COLO668 (cell line): ENCODE measurements around the gene TARBP2.
"Not testable (repeated sequence)": the region's sequence is repeated elsewhere in the genome, so short reads cannot be mapped to it uniquely, and the experiment has no call there.

Source experiments
- DNase-seq: peaks from one replicate; lab custom pipeline; 2025; ENCODE audit not compliant: unreplicated experiment; lab: John Stamatoyannopoulos, UW

The TARBP2 gene

DNA sequence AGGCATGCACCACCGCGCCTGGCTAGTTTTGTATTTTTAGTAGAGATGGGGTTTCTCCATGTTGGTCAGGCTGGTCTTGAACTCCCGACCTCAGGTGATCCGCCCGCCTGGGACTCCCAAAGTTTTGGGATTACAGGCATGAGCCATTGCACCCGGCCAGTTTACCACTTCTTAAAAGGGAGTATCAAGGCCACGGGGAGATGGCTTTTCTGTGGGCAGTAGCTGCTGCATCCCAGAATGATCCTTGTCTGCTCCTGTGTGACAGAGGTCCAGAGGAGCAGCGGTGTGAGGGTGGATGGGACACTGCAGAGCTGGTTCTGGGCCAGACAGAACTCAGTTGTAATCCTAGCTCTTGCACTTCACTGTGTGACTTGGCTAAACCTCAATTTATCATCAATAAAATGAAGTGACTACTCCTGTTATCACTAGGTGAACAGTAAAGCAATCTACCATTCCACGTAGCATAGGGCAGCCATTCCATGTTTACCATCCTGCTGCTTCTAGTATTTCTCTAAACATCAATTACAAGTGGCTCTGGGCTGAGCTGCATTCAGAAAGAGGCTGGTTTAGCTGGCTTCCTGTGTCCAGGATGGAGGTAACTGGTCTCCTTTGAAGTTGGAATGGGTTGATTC lies 9.2 kb downstream of the TARBP2 start:
- DNase-seq: no peak

DNA sequence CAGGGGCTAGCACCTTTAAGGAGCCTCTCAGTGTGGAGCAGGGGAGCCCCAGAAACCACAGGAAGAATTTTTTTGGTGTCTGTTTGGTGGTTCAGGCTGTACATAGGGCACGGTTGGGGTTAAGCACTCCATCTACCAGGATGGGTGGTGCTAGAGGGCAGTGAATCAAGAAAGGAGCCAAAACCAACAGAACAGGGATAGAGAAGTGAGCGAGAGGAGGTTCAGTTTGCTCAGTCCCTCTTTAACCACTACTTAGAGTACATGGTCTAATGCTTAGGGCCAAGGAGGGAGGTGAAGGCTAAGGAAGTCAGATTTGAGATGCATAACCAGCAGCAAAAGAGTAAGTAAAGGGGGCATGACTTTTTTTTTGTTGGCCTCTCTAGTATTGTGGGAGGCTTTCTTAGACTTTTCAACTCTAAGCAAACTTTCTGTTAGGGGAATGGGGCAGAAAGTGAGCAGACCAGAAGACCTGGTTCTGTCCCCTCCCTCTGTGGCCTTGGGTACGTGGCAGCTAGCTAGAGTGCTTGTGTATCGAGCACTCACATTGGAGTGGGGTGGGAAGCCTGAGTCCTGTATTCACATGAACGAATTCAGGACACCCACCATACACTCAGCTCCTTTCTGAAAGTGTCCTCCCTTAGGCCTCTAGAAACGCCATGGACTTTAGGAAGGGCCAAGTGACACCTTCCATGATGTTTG lies 12.8 kb downstream of the TARBP2 start:
- no peak for DNase-seq

DNA sequence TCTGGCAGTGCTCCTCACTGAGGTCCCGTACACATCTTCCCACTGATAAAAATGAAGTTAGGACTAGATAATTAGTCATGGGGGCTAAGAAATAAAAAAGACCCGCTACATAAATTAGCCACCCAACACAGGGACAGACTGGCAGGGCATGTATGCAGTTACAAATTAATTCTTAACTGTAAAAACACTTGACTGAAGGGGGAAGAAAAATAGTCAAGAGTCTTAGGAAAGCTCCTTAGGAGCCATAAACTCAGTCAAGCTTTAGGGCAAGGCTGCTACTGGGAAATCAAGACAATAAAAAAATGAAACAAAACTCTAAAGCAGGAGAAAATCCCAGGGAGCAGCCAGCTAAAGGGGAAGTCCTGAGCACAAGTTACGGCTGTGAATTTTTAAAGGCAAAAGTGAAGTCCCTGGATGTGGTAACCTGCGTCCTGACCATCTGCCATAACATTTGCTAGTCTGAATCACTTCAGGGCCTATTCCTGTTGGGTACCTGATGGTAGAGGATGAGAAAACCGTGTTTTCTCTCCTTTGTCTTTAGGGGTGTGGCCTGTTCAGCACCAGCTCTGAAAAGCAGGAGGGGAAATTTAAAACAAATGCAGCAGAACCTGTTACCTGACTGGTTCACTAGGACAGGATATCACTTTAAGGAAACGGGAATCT lies 13.7 kb downstream of the TARBP2 start:
- no peak for DNase-seq

DNA sequence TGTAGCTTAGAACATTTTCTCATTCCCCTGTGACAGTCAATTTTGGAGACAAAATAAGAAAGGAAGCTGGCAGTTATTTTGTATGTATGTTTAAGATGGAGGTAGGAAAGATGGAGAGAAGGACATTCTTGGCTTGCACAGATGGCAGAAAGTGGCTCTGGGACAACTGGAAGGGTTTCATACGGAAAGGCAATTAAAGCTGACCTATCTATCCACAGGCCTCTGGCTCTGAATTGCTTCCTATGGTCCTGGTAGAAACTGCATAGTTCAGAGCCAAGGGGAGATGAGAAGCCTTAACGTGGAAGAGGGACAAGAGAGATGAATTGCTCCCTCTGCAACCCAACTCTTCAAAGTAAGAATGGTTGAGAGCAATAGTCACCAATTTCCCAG lies 14.2 kb downstream of the TARBP2 start:
- DNase-seq: no peak

DNA sequence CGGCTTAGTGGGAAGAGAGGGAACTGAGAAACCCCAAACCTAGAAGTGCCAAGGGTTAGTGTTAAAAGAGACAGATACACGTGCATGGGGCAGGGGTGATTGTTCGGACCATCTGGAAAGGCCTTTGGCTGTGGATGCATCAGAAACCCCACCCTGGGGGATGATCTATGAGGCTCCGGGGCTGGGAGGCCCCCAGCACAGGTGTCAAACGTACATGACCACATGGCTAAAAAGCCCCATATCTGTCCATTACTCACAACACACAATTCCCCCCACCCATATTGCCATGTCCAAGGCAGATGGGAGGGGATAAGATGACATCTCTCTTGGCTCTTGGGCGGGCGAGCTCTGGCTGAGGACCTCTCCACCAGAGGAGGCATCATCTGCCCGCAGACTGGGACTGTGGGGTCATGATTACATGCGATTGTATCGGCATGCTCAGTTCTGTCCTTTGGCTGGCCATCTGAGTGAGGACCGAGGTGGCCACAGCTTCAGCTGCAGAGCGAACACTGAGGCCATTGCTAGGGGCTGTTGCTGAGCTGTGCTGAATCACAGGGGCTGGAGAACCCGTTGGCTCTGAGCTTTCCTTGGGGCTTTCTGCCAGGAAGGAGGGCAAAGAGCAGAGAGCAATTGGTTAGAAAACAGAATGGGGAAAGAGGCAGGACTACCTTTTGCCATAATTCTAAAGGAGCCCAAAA lies 15.8 kb downstream of the TARBP2 start:
- DNase-seq: no peak

DNA sequence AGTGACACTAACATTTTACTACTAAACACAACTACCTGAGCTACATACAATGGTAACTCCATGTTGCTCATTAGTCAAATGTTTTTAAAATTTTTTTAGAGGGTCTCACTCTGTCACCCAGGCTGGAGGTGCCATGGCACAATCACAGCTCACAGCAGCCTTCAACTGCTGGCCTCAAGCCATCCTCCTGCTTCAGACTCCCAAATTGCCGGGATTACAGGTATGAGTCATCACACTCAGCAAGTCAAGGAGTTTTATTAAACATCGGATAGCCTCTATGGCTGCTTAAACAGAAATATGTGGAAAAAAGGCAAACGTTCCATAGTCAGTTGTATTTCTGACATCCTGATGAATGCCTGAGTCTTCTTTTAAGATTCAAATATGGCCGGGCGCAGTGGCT lies 17.3 kb downstream of the TARBP2 start:
- no peak for DNase-seq

DNA sequence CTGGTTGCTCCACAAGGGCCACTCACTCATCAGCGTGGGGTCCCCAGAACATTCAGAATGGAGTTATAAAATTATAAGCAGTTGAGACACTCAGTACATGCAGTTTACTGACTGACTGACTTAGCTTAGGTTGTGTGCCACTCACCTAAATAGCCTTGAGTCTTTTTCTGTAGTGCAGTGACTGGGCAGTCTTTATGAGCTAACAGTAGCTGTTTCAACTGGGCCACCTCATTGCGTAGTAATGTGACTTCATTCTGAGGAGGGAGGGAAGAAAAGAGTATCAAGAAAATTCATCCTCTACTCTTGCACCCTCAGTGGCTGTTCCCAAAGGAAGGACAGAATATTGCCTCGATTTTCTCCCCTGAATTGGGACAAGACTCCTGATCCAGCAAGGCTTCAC lies 22.0 kb downstream of the TARBP2 start:
- no peak for DNase-seq

DNA sequence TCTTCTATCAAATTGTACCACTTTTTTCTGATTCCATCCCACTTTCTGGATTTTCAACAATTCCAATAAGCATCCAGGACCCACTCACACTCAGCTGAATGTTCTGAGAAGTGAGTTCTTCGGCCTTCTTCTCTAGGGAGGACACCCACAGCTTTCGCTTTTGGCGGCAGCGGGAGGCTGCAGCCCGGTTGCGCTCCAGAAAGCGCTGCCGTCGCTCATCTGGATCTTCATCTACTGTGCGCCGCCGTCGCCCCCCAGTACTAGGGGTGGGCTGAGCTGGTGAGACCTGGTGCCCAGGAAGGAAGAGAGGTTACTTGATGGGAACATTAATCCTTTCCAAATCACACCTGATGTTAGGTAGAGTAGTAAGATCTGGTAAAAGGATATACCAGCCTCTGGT lies 23.4 kb downstream of the TARBP2 start:
- DNase-seq: no peak

DNA sequence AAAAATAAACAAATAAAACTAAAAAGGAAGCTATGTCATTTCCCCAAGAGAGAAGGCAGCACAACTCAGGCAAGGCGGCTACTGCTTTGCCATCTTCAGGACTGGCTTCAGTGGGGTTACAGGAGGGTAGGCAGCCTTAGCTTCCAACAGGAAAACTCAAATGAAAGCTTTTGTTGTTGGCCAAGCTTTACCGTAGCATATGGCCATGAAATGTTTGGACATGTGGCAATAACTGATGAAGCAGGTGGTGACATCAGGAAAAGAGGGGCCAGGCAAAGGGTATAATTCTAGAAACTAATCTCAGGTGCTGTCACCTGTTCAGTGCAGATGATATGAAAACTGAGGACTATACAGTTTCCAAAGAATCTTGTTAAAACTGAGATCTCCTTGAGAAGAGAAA lies 29.0 kb downstream of the TARBP2 start:
- DNase-seq: no peak

DNA sequence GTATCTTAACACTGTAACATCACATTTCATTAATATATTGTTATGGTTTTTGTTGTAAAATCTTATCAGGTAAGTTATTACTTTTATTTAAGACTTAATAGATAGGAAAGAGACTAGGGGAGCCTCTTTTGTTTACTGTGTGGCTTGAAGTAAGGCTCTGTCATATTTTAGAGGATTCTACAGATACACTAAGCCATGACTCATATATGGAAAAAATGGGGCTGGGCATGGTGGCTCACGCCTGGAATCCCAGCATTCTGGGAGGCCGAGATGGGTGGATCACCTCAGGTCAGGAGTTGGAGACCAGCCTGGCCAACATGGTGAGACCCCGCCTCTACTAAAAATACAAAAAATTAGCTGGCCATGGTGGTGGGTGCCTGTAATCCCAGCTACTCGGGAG lies 29.8 kb downstream of the TARBP2 start:
- no peak for DNase-seq

DNA sequence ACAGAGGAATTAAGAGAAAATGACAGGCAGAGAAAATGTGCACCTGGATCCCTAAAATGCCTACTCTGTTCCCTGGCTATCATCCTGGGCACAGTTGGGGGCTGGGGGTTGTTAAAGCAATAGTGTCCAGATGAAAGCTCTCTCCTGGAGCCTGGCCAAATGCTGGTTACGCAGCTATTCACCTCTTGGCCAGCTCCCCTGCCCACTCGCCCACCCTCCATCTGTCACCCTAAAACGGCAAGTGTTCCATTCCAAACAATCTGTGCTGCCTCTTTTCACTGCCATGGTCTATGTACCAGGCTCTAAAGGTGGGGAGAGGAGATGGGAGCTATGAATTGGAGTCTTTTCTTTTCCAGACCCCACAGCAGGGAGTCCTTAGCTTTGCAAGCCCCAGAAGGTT lies 30.9 kb downstream of the TARBP2 start:
- DNase-seq: no peak

DNA sequence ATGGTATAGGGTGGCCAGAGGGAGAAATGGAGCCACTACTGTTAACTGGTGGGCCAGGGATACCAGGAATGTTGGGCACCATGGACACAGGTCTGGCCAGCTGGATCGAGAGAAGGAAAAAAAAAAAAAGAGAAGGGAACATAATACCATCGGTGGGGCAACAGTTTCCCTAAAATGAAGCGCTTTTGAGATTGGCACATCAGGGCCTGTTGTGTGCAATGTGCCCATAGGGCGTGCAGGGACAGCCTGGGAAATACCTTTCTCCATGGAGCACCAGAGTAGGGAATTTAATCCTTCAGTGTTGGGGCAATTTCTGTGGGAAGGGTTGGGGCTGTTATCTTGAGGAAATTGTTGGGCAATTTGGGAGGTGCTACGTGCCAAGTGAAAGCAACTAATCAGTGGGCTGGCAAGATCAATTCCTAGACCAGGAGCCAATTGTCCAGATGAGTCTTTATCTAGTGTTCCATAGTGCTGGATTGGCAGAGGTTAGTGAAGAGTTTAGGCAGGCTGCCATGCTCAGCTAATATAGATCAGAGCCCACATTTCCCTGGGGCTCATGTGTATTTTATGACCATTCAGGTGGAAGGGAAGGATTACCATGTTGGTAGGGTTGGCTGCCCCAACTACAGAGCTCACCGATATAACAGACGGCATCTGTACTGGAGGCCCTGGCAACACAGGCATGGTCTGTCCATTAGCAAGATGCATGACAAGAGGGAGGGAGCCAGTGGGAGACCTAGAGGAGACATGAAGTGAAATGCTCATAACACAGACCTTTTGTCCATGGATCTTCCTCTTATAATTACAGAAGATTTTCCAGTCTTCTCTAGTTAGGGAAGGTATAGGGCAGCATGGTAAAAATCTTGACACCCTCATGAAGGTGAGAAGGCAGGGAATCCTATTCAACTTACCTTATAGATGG lies 31.7 kb downstream of the TARBP2 start:
- no peak for DNase-seq

DNA sequence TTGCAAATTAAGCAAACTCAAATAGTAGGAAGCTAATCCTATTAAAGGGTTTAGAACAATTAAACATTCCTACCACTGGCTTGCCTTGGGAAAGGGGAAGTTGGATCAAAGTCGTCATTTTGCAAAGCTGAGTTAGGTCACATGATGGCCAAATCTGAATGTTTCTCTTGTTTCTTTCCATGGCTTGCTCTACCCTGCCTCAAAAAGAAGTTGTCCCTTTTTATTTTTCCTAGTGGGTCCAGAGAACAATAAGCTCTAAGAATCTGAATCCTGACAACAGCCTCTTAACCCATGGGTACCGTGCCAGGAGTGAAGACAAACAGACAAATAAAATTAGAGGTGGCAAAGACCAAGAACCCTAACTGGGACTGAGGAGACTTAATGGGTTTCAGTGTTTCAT lies 32.4 kb downstream of the TARBP2 start:
- DNase-seq: no peak

DNA sequence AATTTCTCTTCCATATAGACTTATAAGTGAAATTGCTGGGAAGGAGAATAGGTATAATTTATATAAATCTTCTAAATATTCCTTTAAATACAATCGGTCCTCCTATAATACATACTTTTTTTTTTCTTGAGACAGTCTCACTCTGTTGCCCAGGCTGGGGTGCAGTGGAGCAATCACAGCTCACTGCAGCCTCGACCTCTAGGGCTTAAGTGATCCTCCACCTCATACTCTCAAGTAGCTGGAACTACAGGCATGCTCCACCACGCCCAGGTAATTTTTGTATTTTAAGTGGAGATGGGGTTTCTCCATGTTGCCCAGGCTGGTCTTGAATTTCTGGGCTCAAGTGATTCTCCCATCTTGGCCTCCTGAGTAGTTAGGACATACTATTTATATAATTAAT lies 35.9 kb downstream of the TARBP2 start:
- DNase-seq: no peak

DNA sequence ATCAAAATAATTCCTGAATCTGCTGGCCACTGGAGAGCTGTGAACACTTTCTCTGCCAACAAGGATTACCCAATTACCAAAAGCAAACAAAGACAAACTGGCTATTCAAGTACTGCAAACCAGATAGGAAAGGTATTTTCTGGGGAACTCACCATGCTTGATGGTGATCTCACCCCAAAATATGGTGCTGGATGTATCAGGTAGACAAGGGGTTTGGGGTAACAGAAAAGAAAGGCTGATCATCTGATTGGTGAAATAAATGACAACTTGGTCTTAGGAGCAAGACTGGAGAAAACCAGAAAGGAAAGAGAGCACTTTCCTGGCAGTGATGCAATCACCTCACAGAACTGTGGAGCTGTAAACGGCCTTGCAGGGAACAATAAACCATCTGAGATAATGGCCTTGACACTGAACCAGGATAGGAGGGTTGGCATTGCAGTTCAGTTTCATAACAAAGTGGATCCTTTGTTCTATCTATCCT lies 37.2 kb downstream of the TARBP2 start:
- DNase-seq: no peak

DNA sequence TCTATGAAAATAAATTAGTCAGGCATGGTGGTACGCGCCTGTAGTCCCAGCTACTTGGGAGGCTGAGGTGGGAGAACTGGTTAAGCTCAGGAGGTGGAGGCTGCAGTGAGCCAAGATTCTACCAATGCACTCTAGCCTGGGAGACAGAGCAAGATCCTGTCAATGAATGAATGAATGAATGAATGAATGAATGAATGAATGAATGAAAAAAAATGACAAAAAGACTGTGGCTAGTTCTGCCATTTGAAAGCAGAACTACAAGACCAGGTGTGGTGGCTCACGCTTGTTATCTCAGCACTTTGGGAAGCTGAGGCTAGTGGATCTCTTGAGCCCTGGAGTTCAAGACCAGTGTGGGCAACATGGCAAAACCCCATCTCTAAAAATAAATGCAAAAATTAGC lies 38.4 kb downstream of the TARBP2 start:
- DNase-seq: no peak

DNA sequence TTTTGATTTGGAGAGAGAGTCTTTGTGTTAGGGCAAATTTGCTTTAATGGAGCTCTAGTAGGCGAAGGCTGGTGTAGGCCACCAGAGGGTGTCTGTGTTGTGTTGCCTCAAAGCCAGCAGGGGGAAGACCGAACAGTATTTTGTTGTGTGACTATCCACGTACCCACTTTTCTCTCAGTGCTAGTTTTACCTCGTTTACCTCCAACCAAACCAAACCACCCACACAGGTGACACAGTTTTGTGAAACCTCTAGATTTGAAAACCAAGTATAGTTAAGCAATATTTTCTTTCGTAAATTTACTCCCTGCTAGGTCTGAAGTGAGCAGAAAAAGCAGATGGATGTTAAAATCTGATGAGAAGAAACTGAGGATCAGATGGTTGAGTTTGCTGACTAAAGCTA lies 42.5 kb downstream of the TARBP2 start:
- DNase-seq: peak; percentile 8

DNA sequence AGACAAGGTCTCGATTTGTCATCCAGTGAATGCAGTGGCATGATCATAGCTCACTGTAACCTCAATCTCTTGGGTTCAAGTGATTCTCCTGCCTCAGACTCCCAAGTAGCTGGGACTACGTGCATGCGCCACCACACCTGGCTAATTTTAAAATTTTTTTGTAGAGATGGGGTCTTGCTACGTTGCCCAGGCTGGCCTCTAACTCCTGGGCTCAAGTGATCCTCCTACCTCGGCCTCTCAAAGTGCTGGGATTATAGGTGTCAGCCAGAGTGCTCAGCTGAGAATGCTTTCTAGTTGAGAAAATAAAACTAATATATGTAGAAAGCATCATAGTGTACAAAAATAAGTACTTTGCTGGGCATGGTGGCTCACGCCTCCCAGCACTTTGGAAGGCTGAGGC lies 47.3 kb downstream of the TARBP2 start:
- not testable (repeated sequence) for DNase-seq

DNA sequence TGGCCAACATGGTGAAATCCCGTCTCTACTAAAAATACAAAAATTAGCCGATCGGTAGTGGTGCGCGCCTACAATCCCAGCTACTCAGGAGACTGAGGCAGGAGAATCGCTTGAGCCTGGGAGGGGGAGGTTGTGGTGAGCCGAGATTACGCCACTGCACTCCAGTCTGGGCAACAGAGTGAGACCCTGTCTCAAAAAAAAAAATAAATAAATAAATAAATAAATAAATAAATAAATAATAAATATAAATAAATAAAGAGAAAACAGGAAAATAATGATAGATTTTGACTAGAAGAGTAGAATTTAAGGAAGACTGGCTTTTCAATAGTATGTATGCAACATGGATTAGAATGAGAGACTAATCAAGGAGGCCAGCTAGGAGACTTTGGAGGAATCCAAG lies 49.0 kb downstream of the TARBP2 start:
- not testable (repeated sequence) for DNase-seq

DNA sequence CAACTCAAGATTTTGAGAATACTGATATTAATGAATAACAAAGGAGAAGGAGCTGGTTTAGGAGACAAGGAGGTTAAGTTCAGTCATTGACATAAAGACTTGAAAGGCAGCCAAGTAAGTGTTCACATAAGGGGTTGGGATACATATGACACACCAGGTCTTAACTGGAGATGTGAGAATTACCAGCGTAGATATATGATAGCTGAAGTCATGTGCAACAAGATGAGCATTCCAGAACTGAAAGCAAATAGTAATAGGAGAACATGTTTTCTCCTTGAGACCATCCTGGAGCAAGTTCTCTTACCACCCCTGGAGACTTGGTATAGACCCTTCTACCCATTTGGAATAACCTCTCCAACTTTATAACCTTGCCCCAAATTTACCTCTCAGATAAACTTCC lies 49.5 kb downstream of the TARBP2 start:
- DNase-seq: no peak

DNA sequence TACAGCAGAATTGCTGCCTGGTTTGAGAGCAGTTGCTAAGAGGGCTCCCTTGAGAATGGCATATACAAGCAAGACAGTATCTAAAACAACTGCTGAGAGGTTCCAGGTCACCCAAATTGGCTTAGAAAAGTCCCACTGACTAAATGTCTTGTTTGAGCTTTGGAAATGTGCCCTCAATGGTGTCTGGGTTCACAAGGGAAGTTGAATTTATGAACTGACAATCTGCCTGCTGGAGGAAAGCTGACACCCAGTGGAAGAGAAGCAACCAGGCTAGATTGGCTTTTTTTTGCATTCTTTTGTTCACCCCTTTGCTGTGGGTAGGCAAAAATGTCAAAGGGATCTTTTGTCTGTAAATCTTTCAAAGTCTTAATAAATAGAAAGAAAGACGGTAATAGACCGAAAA lies 50.8 kb downstream of the TARBP2 start:
- DNase-seq: no peak
